Kidney capillary endothelial cell (primary cell): ENCODE results near the gene MS4A4A.
A peak's percentile ranks its signal among the peaks of the same experiment; 100 is the strongest.

Experiments used
- DNase-seq: peaks from one replicate; pipeline ENCODE4 v3.0.0-alpha.2; 2018; ENCODE audit warnings: low spot score

MS4A4A gene

GRCh38 chr11:60303661-60304060 lies 23.2 kb downstream of the MS4A4A start:
- DNase-seq, result no peak

GRCh38 chr11:60305906-60306619 lies 25.6 kb downstream of the MS4A4A start:
- no peak for DNase-seq

GRCh38 chr11:60307507-60308195 lies 27.2 kb downstream of the MS4A4A start:
- no peak for DNase-seq

GRCh38 chr11:60310407-60310998 lies 30.0 kb downstream of the MS4A4A start:
- no peak for DNase-seq

- no peak for DNase-seq
Observed at GRCh38 chr11:60314635-60315321, 34.3 kb downstream of the MS4A4A start.

GRCh38 chr11:60315871-60316270 lies 35.4 kb downstream of the MS4A4A start:
- DNase-seq, result no peak

DNA sequence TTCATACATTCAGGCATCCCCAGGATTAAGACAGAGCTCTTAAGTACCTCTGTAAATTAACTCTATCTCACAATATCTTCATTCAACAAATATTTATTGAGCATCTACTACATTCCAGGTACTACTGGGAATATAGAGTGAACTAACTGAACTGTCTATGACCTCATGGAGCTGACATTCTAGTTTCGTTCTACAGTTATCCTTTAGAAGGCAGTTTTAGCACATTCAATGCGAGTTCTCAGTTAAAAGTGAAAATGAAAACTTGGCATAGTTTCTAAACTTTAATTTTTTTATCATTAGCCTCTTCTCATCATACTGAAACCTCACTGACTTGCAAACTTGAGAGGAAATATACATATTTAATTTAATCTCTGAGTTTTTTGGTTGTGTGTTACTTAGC lies 35.9 kb downstream of the MS4A4A start:
- DNase-seq, result no peak

DNA sequence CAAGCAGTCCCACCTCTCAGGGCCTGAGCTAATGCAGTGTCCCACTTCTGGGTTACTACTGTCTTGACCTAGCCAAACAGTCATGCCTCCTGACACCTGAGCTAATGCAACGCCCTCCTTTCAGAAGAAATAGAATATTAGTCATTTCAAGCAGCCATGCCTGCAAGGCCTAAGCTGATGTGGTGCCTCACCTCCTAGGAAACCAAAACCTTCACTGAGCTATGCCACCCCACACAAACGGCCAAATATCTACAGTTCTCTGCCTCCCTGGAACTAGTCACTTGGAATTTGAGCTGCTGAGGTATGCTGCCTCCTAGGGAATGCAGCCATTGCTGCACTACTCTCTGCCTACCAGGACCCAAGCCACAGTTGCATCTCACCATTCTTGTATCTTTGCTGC lies 38.3 kb downstream of the MS4A4A start:
- no peak for DNase-seq

- no peak for DNase-seq
Observed at GRCh38 chr11:60321051-60321450, 40.6 kb downstream of the MS4A4A start.

GRCh38 chr11:60326955-60327354 lies 46.5 kb downstream of the MS4A4A start, which contains the start of gene MS4A6E:
TSS of gene MS4A6E (plus strand) at chr11:60327255. CDS start at chr11:60334896, 7,641 bp downstream.
- DNase-seq, result no peak

DNA sequence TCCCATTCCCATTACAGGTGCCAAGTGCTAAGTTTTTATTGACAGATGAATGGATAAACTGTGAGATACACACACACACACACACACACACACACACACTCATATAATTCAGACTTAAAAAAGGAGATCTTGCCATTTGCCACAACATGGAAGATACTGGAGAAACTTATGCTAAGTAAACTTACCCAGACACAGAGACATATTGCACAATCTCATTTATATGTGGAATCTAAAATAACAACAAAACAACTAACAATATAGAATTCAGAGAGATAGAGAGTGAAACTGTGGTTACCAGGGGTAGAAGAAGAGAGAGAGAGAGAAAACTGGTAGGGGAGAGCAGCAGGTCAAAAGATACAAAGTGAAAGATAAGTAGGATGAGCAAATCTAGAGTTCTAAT lies 48.0 kb downstream of the MS4A4A start:
- DNase-seq, result no peak

DNA sequence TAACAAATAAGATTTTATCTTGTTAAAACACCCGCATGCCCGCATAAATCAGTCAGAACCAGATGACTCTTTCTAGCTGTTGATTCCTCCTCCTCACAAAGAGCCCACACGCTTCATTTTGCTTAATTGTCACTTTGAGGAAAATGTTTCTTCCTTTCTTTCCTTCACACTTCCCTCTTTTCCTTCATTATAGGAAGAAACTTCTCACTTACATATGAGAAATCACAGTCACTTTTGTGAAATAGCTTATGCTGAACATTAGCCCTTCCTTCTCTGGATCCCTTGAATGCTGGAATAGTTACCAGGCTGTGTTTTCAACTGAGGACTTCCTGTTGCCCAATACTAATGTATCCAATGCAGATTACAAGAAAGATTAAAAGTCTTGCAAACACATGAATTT lies 52.4 kb downstream of the MS4A4A start:
- DNase-seq, result no peak

DNA sequence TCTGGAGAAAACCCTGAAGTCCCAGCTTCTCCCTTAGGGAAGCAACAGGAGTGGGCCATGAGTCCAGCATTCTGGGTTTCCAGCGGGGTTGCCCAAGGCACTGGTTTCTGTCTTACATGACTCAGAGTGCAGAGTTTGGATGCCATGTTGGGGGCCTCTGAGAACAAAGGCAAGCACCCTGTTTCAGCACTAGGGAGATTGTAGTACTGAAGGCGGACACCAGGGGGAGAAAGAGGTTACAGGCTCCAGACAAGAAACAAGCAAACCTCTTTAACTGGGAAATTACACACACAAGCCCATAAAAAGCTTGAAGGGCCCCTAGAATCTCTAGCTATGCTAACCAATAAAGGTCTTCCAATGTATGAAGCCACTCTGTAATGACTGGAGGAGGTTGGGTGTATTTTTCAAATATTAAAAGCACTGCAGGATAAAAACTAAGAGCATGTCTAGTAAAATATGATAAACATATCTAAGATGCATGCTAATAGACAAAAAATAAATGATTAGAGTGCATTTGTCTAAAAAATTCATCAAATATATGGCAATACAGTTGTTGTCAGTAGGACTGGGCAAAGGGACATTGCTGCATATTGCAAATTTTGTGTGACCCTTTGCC lies 53.6 kb downstream of the MS4A4A start:
- peak; percentile 40 for DNase-seq

GRCh38 chr11:60336767-60337391 lies 56.4 kb downstream of the MS4A4A start:
- DNase-seq, result no peak

GRCh38 chr11:60338053-60338452 lies 57.6 kb downstream of the MS4A4A start:
- no peak for DNase-seq

DNA sequence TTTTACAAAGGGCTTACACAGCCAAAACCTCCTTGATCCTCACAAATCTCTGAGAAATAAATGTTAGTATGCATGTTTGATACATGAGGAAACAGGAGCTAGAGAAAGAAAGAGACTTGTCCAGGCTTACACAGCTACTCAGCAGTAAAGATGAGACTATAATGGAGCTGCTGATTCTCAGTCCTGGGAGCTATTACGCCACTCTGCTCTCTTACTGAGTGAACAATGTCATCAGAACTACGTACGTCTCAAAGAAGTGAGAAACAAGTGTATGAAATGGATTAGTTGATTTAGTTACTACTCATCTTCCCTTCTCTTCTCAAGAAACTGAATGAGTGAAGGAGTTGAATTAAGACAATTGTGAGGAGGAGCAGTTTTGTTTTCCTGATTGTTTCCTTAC lies 58.9 kb downstream of the MS4A4A start:
- no peak for DNase-seq

DNA sequence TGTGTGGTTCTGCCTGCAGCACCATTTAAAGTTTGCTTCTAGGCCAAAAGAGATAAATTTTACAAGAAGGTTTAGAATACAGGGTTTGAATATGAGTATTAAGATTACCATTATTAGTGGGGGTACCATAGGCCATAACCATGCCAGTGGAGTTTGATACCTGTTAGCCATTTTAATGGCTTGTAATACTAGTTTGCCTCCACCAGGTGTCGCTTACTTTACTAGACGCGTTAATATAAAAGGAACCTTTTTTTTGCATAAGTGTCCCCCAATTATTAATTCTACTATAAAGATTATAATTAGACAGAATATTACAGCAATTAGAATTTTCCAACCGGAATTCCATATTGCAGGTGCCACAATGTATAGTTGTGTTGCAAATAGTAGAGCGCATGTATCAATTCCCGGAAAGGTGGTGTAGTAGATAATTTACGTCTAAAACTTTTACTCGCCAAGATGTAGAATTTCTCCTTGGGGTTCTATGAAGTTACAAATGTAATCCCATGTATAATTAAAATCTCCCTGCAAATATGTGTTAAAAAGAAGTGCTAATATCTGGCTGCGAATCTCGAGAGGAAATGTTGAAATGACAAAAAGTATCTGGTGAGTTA lies 62.7 kb downstream of the MS4A4A start:
- DNase-seq, result peak; percentile 18

DNA sequence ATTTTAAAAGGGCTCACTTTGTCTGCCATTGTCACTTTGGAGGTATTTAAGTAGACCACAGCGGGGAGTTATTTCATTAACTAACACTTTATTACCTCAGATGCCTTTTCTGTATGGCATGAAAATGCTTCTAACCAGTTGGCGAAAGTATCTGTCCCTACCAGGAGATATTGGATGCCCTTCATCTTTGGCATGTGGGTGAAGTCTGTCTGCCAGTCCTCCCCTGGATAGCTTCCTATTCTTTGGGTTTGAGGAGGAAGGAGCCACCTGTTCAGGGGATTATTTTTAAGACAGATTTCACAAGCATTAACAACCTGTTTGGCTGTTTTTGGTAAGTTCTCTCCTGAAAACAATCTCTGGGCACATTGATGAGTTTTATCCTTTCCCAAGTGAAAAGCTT lies 63.7 kb downstream of the MS4A4A start:
- DNase-seq, result no peak

DNA sequence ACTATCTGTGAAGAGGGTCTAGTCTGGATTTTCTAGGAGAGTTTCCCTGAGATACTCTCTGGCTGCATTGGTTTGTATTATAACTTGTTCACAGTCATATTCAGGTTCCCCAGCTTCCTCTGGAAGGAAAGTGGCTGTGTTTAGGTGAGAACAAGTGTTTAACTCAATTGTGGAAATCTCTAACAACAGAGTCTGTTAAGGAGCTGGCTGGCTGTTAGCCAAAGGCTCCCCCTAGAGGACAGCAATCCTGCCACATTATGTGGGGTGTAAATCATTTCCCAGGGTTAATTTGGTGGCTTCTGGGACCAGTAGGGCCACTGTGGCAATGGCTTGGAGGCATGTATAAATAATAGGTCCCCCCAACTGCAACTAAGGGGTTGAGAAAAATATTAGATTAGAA lies 65.0 kb downstream of the MS4A4A start:
- DNase-seq, result no peak

GRCh38 chr11:60347084-60347797 lies 66.8 kb downstream of the MS4A4A start:
- no peak for DNase-seq

GRCh38 chr11:60348116-60348515 lies 67.7 kb downstream of the MS4A4A start:
- no peak for DNase-seq
